Peyer's patch (tissue), 4 donors: Measurements from ENCODE around the gene CACNA1I.

Experiments
- CTCF ChIP-seq, 6 experiments: fragments of 450-650 bp in 4 of 6; fragments of 200-600 bp in 2 of 6; sonication (generic) in 1 of 6; IDR thresholded peaks; one replicate each; pipeline ENCODE4 v1.5.1; 2017 to 2019; ENCODE audit warnings: antibody characterized with exemption in 6 of 6, mild to moderate bottlenecking in 3 of 6, moderate library complexity in 1 of 6
- POLR2A ChIP-seq, 2 donors: fragments of 450-650 bp; IDR thresholded peaks; one replicate each; pipeline ENCODE4 v1.5.1; 2017; ENCODE audit warnings: antibody characterized with exemption in 2 of 2, mild to moderate bottlenecking in 2 of 2, moderate library complexity in 2 of 2

DNA sequence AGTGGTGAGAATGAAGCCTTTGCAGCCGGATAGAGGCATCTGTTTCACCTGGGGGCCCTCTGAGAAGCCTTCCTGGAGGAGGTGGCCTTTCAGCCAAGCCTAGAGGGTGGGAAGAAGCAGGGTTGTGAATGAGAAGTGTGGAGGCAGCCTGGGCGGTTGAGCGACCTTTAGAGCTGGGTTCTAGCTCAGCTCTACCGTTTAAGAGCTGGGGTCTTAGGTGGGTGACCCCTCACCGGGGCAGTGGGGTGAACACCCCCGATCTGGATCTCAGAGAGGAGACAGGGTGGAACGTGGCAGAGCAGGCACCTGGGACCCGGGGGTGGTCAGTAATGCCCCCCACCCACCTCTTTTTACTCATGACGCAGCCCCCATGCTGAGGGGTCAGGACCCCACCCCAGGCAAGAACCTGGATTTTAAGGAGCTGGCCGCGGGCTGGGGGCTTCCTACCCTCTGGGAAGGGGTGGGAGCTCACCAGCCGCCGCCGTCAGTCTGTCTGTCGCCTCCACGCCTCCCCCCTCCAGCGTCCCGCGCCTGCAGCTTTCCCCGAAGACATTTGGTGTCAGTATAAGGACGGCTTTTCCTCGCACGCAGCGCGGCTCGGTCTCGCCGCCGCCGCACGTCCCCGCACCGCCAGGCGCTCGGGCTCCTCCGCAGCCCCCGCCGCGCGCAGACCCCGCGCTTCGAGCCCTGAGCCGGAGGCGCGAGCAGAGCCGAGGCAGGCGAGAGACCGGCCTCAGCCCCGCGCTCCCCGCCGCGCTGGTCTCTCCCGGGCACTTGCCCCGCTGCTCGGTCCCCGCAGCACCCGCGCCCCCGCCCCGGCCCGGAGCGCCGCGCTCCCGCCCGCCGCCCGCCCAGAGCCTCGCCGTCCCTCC, 13.3 kb upstream of the CACNA1I start:
- TF ChIP-seq CTCF (IDR thresholded peaks at IDR 0.05) (peak in 3 of 6 experiments; percentile 22 to 28 (median 25)), POLR2A (IDR thresholded peaks at IDR 0.05) (no peak)
